ENCODE data around the gene SSTR5. TPM values are rescaled to one million over a fixed set of nuclear protein-coding genes. Genes with fewer than 3 reads are reported as not detected.
"Not testable (repeated sequence)": the region's sequence is repeated elsewhere in the genome, so short reads cannot be mapped to it uniquely, and the experiment has no call there.

Gene SSTR5
- total RNA-seq, 1 donor from 2014 or later = 0.43 TPM

DNA sequence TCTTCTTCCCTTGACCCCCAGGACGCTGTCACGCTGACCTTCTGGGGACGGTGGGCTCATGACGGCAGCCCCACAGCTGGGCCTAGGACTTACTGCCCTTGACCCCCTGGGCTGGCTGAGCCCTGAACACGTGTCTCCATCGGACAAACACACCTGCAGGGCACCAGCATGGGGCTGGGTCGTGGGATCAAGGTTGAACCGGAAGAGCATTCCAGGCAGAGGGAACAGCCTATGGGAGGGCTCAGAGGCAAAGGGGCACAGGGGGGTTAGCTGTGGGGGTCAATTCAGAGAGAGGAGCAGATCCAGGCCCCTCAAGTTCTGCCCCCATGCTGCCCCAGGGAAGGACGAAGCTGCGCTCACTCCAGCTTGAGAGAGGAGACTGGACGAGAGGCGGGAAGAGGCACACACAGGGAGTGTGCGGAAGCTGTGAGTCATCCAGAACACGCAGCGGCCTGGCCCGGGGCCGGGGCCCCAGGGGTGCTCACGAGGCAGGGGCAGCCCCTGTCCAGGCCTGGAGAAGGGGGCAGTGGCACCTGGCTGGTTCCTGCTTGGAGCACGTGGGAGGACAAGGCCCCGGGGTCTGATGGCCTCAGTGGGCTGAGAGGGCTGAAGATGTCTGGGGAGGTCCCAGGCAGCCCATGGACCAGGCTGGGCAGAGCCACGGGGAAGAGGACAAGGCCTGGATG is 9.9 kb downstream of the SSTR5 start:
- Mint-ChIP-seq H3K4me3 (no peak overlapping the region), H3K27me3 (peaks cover 8% of the 10 kb centered on the region), H3K9me3 (peaks cover 9% of the 10 kb centered on the region), H3K27ac (no peak overlapping the region), H3K36me3 (no peaks in the 10 kb centered on the region), H3K4me1 (ENCODE audit: unreplicated experiment) (no peaks in the 10 kb centered on the region)
- DNase-seq (ENCODE audit: extremely low spot score, unreplicated experiment) = no peak
- TF ChIP-seq, protein P1, sequence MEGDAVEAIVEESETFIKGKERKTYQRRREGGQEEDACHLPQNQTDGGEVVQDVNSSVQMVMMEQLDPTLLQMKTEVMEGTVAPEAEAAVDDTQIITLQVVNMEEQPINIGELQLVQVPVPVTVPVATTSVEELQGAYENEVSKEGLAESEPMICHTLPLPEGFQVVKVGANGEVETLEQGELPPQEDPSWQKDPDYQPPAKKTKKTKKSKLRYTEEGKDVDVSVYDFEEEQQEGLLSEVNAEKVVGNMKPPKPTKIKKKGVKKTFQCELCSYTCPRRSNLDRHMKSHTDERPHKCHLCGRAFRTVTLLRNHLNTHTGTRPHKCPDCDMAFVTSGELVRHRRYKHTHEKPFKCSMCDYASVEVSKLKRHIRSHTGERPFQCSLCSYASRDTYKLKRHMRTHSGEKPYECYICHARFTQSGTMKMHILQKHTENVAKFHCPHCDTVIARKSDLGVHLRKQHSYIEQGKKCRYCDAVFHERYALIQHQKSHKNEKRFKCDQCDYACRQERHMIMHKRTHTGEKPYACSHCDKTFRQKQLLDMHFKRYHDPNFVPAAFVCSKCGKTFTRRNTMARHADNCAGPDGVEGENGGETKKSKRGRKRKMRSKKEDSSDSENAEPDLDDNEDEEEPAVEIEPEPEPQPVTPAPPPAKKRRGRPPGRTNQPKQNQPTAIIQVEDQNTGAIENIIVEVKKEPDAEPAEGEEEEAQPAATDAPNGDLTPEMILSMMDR (conservative IDR thresholded peaks at IDR 0.05) = no peak

DNA sequence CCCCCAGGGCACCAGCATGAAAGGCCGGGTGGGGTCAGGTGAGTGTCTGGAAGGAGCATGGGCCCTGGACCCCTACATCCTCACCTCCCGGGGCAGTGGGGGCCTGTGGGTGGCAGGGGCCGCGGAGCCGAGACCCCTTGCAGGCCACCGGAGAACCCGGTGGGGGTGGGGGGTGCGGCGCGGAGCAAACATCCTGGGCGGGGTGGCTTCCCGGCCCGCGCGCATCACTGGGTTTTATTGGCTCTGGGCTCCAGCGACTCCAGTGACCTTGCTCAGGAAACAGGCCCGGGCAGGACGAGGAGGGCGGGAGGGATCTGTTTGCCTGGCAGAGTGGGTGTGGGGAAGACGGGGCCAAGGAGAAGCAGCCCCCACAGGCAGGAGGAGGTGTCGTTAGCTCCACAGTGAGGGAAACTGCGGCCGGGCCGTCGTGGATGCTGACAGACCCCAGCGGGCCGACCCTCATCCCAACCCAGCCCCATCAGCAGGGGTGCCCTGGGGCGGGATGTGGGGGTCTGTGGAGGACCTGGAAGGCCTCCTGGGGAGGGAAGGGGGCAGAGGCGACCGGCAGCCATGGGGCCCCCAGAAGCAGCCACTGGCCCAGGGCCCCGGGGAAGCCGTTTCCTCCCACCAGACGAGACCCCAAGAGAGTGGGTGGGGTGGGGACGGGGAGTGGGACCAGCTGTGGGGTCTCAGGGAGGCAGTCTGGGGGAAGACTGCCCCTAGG is 10.6 kb downstream of the SSTR5 start:
- peaks cover 9% of the 10 kb centered on the region for H3K9me3 Mint-ChIP-seq
- no peak for DNase-seq (ENCODE audit: extremely low spot score, unreplicated experiment)
- no peak overlapping the region for H3K27ac Mint-ChIP-seq
- H3K36me3 Mint-ChIP-seq = no peaks in the 10 kb centered on the region
- TF ChIP-seq, protein P1 (conservative IDR thresholded peaks at IDR 0.05) = no peak
- no peak overlapping the region for H3K4me3 Mint-ChIP-seq
- no peaks in the 10 kb centered on the region for H3K4me1 Mint-ChIP-seq (ENCODE audit: unreplicated experiment)
- peaks cover 9% of the 10 kb centered on the region for H3K27me3 Mint-ChIP-seq

DNA sequence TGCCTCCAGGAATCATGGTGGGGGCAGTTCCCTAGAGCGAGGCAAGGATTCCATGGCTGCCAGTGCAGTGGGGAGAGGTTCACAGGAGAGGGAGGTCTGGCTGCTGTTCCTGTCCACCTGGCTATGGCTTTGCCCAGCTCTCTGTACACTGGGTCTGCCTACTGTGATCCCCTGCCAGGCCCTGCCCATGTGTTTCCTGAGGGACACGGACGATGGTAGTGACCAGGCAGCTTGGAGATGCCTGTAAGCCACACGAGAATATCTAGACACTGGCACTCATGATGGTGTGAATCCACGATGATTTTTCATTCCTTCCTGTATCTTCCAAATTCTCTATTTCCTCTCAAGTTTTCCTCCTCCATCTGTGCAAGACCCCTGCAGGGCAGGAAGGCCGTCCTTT is 12.4 kb downstream of the SSTR5 start:
- TF ChIP-seq, protein P1 (conservative IDR thresholded peaks at IDR 0.05) = no peak
- Mint-ChIP-seq H3K36me3 (no peaks in the 10 kb centered on the region), H3K9me3 (peaks cover 9% of the 10 kb centered on the region)

DNA sequence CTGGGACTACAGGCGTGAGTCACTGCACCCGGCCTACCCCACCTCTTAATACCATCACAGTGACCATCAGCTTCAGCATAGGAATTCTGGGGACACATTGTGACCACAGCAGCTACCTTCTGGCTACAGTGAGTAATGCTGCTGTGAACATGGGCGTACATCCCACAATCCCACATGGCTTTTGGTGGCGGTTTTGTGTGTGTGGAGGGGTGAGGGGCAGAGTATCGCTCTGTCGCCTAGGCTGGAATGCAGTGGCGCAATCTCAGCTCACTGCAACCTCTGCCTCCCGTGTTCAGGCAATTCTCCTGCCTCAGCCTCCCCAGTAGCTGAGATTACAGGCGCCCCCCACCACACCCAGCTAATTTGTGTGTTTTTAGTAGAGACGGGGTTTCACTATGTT is 13.9 kb downstream of the SSTR5 start:
- H3K4me1 Mint-ChIP-seq (ENCODE audit: unreplicated experiment); H3K9me3 Mint-ChIP-seq; H3K4me3 Mint-ChIP-seq; H3K27ac Mint-ChIP-seq; H3K36me3 Mint-ChIP-seq; DNase-seq (ENCODE audit: extremely low spot score, unreplicated experiment): not testable (repeated sequence)
- H3K27me3 Mint-ChIP-seq = peaks cover 12% of the 10 kb centered on the region

More for the DNA sequence above, 12.4 kb downstream of the SSTR5 start:
- no peaks in the 10 kb centered on the region for H3K4me1 Mint-ChIP-seq (ENCODE audit: unreplicated experiment)
- H3K4me3 Mint-ChIP-seq = no peak overlapping the region
- no peak overlapping the region for H3K27ac Mint-ChIP-seq
- DNase-seq (ENCODE audit: extremely low spot score, unreplicated experiment) = no peak
- peaks cover 12% of the 10 kb centered on the region for H3K27me3 Mint-ChIP-seq

DNA sequence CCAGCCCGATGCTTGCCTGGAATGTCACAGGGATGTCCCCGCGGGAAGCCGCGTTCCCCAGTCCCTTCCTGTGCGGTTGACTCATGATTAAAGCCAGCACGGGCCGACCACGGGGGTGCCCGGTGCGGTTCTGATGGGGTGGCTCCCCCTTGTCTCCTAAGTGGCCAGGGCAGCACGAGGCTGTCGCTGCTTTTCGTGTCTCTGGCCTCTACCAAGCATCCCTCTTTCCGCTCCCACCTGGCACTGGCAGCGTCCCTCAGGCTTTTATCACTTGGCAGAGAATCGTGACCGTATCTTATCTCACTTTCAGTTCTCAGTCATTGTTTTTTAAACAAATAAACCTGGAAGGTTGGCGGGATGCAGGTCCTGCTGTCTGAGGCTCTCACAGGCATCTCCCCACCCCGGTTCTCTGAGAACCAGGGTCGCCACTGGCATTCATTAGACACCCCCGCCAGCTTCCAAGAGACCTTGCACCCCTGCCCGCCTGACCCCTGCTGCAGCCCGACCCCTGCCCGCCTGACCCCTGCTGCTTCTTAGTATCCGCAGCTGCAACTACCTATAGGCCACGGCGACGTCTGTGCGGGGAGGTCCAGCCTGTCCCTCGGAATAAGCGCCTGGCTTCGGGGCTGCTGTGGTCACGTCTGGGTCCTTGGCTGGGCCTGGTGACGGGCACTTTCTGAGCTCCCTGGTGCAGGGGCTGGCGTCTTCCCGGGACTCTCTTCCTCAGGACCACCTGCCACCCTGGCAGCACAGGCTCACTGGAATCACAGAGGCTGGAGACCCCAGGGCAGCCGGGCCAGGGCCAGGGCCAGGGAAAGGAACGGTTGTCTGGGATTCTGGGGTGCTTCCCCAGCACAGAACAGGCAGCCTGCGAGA is 16.0 kb downstream of the SSTR5 start:
- H3K36me3 Mint-ChIP-seq = no peaks in the 10 kb centered on the region
- peaks cover 9% of the 10 kb centered on the region for H3K9me3 Mint-ChIP-seq
- H3K4me3 Mint-ChIP-seq = no peak overlapping the region
- no peaks in the 10 kb centered on the region for H3K4me1 Mint-ChIP-seq (ENCODE audit: unreplicated experiment)
- TF ChIP-seq, protein P1 (conservative IDR thresholded peaks at IDR 0.05) = no peak
- H3K27me3 Mint-ChIP-seq = peaks cover 12% of the 10 kb centered on the region
- no peak for DNase-seq (ENCODE audit: extremely low spot score, unreplicated experiment)
- H3K27ac Mint-ChIP-seq = no peak overlapping the region

All from type B pancreatic cell (in vitro differentiated cells).